SKM-1 treated with dmso at 0.1 percent for 144 hours (cell line): Measurements from ENCODE around the gene PACRG.

Source experiments
- DNase-seq: peaks from one replicate; lab custom pipeline; 2025; ENCODE audit not compliant: unreplicated experiment; lab: John Stamatoyannopoulos, UW

PACRG gene

GRCh38 chr6:162999575-163000285 is 272.0 kb downstream of the PACRG start:
- no peak for DNase-seq

GRCh38 chr6:163001330-163001729 is 273.6 kb downstream of the PACRG start:
- no peak for DNase-seq

- DNase-seq, result no peak
Observed at GRCh38 chr6:163008186-163008585, 280.4 kb downstream of the PACRG start.

- DNase-seq, result no peak
Observed at GRCh38 chr6:163008626-163009025, 280.9 kb downstream of the PACRG start.

GRCh38 chr6:163010145-163010544 is 282.4 kb downstream of the PACRG start:
- no peak for DNase-seq

GRCh38 chr6:163014736-163015135 is 287.0 kb downstream of the PACRG start:
- no peak for DNase-seq

- DNase-seq, result no peak
Observed at GRCh38 chr6:163017801-163018200, 290.0 kb downstream of the PACRG start.

GRCh38 chr6:163019926-163020325 is 292.2 kb downstream of the PACRG start:
- no peak for DNase-seq

GRCh38 chr6:163021054-163021453 is 293.3 kb downstream of the PACRG start:
- DNase-seq, result no peak

- DNase-seq, result no peak
Observed at GRCh38 chr6:163023700-163024099, 295.9 kb downstream of the PACRG start.

- DNase-seq, result no peak
Observed at GRCh38 chr6:163026893-163027292, 299.1 kb downstream of the PACRG start.

GRCh38 chr6:163030980-163031379 is 303.2 kb downstream of the PACRG start:
- no peak for DNase-seq

- no peak for DNase-seq
Observed at GRCh38 chr6:163031931-163032330, 304.2 kb downstream of the PACRG start.

GRCh38 chr6:163036160-163036645 is 308.4 kb downstream of the PACRG start:
- no peak for DNase-seq

GRCh38 chr6:163038317-163038716 is 310.5 kb downstream of the PACRG start:
- DNase-seq, result no peak

- DNase-seq, result no peak
Observed at GRCh38 chr6:163048345-163048744, 320.6 kb downstream of the PACRG start.

- DNase-seq, result no peak
Observed at GRCh38 chr6:163053667-163054344, 326.0 kb downstream of the PACRG start.

GRCh38 chr6:163054641-163055040 is 326.9 kb downstream of the PACRG start:
- DNase-seq, result no peak

GRCh38 chr6:163057260-163057659 is 329.5 kb downstream of the PACRG start:
- no peak for DNase-seq

- no peak for DNase-seq
Observed at GRCh38 chr6:163062790-163063189, 335.0 kb downstream of the PACRG start.

- no peak for DNase-seq
Observed at GRCh38 chr6:163063561-163063960, 335.8 kb downstream of the PACRG start.

GRCh38 chr6:163064397-163064796 is 336.6 kb downstream of the PACRG start:
- DNase-seq, result no peak

- DNase-seq, result no peak
Observed at GRCh38 chr6:163066200-163066599, 338.4 kb downstream of the PACRG start.
